NCI-H345 treated with DMSO at 0.1 percent for 48 hours (cell line): ENCODE results near the gene HERC2.
"Not testable (repeated sequence)": the region's sequence is repeated elsewhere in the genome, so short reads cannot be mapped to it uniquely, and the experiment has no call there.

Source experiments
- DNase-seq: peaks from one replicate; lab custom pipeline; 2025; ENCODE audit not compliant: unreplicated experiment; lab: John Stamatoyannopoulos, UW

The HERC2 gene

DNA sequence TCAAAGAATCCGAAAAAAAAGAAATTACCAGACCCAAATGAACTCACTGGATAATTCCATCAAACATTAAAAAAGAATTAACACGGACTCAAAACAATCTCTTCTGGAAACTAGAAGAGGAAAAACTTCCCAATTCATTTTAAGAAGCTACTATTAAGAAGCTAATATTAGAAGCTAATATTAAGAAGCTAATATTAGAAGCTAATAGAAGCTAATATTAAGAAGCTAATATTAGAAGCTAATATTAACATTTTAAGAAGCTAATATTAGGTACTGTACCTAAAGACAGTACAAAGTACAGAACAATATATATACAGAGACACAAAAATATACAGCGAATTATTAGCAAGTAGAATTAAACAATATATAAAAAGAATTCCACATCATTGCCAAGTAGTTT lies 35.9 kb downstream of the HERC2 start:
- no peak for DNase-seq

DNA sequence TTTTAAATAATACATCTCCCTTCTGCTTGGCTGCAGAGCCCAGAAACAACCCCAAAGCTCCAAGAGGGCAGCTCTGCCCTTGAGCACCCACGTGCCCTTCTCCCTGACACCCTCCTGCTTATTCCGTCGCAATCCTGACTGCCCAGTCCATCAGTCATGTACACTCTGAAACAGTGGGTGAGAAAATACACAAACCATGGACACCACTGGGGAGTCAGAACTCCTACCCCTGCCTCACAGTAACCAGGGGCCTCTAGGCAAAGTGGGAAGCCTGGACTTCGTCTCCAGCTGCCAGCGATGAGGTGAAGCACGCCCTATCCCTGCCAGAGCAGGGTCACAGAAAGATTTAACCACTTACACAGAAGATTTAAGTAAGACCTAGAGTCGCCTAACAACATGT lies 40.1 kb downstream of the HERC2 start:
- DNase-seq = no peak

DNA sequence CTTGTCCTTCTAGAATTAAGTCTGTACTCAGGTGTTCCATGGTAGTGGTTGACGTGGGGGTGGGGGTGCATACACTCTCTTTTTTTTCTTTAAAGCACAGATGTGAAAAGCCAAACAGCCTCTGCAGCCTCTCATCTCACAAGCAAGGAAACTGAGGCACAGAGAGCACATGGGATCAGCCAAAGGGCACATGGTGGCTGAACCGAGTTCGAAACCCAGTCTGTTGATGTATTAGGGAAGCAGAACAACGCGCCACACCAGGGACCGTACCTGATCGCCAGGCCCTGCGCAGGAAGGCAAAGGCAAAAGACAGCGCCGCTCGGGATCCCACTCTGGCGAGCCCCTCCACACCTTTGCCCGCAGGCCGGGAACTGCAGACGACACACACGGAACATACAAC lies 47.3 kb downstream of the HERC2 start:
- no peak for DNase-seq

DNA sequence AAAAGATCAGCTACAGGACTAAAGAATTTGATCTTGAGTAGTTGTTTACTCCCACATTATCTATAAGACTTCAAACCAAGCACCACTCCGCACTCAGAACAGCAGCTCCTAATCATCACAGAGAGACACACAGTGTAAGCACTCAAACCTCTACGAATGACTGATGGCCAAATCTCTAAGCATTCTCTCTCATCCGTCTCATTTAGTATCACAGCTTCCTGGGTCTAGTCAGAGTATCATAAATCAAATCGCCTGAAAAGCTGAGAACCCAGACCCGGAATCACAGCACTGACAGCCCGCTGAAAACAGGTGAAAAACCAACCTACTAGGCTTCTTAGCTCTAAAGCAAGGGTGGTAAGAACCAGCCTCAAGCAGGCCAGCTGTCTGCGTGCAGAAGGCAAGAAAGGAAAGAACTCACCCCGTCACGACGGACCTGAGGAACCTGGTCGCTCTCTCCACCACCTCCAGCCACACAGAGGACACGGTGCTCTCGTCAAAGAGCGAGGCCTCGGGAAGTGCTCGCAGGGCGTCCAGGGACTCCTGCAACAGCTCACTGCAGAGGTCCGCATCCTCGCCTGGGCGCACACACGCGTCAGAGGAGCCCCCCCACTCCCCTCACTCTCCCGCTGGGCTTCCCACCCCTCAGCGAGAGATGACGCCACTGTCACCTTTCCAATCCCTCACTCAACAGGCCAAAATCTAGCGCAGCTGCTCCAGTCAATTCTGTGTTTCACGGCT lies 47.9 kb downstream of the HERC2 start:
- DNase-seq = no peak

DNA sequence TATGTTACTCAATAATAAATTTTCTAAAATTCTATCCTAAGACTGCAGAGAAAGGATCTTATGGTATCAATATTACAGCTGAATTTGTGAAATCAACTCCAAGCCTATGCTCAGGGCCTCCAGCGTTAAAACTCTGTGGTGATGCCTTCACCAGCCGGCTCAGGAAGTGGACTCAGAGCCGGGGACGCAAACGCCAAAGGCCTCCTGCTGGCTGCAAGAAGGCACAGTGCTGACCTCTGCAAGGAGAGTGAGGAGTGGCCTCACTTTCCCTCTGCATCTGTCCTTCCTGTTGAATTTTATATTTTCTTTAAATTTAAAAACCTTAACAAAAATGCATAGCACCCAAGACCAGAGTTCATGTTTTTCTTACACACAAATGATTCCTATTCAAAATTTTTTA lies 48.5 kb downstream of the HERC2 start:
- no peak for DNase-seq

DNA sequence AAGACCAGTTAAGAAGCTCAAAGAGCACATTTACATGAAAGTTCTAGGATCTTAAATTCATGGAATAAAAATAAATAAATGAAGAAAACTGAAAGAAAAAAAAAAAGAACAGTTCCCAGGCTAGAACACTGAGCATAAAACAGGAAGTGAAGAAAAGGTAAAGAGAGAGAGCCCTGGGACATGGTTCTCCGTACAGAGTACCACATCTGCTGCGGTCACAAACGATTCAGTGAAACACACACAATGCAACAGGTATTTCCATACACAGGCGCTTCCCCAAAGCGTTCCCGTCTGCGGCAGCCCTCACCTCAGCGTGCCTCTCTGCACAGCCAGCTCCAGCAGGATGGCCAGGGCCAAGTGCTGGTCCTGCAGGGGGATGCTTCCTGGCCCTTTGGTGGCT lies 49.4 kb downstream of the HERC2 start:
- no peak for DNase-seq

DNA sequence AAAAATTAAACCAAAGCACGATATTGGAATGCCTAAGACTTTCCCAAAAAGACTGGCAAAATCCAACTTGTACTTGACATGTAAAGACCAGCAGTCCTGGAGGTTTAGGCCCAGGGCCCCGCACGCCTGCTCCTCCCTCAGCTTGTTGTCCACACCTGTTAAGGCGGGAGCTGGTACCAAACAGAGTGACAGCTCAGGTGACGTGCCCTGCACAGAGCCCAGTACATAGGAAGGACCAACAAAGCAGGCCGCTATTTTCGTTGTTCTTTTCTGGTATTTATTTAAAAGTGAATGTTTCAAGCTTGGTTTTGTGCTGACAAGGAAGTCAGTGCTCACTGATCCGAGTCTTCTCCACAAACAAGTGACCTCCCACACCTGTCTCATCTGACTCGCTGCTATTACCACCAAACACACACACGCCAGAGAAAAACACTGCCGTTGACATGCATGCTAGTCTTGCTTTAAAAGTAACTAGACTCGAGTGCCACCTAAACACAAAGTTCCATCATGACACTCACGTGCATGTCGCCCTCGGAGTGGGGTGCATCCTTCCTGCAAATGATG lies 50.2 kb downstream of the HERC2 start:
- no peak for DNase-seq

DNA sequence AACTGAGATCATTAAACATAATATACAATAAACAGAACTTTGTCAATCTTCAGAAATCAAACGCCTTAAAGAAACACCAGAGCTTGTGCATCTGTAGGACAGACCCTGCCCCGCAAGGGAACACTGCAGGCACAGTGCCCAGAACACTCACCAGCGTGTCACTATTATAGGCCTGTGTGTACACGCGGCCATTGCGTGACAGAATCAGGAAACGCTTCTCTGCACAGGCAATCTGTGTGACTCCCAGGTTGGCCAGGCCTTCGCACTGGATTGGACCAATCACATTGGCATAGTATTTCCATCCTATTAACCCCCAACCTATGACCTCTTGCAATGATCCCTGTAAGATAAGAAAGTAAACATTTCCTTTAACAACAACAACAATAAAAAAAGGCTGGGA lies 52.9 kb downstream of the HERC2 start:
- no peak for DNase-seq

DNA sequence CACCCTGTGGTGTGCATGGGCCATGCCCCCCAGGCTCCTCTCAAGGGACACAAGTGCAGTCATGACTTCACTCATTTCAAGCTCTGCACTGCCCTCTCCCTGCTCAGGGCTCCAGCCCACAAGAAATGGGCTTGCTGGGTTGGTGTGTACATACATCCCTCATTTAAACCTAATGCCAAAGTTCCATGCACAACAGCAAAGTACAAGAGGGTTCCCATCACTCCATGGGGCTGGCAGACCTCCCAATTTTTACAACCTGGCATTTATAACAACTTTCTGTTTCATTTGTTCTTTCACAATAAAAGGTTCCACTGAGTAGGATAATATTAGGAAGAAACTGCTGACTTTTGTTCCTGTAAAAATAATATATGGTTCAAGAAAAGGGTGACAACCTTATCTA lies 54.3 kb downstream of the HERC2 start:
- no peak for DNase-seq

DNA sequence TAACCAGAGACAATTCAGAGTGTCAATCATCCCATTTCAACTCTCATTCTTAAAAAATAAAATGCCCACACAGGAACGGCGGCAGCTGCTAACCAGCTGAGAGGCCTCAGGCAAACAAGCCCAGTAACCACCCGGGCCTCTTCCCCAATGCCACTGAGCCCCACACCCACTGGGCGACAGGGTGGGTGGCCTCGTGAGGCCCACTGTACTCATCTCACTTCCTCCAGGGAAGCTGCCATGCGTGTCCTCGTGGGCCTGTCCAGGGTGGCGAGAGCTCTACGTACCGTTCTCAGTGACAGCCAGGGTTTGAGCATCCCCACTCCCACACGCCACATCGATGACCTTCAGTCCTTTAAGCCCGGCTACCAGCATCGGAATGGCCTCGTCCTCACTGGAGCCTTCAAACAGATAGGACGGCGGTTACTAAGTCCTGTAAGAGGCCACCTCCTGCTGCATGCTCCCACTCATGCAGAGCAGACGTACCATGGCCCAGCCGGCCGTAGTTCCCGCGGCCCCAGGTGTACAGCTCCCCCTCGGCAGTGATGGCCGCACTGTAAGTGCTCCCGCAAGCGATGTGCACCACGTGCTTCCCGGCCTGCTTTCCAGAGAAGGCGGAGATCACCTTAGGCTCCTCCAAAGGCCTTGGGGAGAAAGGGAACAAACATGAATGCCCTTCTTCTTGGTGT lies 56.5 kb downstream of the HERC2 start:
- DNase-seq = no peak

DNA sequence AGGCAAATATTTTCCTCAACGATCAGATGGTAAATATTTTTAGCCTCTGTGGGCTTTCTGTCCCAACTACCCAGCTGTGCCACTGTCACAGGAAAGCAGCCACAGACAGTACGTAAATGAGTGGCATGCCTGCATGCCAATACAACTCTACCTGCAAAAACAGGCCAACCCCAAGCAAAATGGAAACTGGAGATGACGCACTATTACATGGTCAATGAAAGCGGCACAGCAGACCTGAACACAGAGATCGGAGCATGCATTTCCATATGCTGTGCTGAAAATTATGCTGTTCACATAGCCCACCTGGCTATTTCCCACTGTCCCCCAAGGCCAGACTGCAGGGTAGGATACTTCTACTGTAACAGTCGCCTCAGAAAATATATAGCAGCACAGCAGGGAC lies 57.8 kb downstream of the HERC2 start:
- DNase-seq = no peak

DNA sequence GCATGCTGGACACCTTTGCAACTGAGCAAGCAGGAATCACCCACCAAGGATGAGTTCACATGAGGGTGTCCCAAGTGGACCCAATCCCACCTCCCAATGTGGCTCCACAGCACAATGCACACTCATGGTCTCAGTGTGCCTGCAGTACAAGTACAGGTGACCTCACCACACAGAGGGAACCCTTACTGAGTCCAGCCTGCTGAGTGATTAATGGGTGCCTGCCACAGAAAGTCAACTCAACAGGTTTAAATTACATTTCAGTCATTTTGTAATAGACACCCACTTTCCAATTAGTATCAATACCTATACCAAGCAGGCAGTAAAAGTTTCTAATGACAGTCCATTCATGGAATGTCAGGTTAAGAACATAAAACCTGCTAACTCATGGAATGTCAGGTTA lies 59.5 kb downstream of the HERC2 start:
- no peak for DNase-seq

DNA sequence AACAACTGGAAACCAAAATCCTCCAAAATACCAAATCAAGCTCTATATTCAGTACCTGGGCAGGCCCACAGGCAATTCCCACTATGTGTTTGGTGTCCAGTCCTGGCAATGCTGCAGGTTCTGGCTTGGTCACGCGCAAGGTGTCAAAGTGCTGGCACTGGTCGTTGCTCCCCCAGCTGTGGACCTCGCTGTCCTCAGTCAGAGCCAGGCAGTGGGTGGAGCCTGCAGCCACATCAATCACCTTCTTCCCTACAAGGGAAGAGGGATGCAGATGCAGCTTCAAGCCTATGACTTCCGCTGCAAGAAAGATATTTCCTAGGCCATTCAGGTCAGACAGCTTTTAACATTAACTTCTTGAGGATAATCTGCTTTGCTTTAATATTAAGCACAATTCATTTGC lies 61.3 kb downstream of the HERC2 start:
- DNase-seq = no peak

DNA sequence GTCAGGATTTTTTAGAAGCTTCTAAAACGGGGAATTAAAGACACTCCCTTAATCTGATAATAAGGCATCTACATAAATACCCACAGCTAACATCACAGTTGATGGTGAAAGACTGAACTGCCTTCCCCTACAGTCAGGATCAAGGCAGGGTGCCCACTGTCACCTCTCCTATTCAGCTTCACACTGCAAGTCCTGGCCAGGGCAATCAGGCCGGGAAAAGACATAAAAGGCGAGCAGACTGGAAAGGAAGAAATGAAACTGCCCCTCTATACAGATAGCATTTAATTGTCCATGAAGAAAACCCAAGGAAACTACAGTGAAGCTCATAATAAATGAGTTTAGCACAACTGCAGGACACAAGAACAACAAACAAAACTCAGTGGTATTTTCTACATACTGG lies 61.7 kb downstream of the HERC2 start:
- DNase-seq = no peak

DNA sequence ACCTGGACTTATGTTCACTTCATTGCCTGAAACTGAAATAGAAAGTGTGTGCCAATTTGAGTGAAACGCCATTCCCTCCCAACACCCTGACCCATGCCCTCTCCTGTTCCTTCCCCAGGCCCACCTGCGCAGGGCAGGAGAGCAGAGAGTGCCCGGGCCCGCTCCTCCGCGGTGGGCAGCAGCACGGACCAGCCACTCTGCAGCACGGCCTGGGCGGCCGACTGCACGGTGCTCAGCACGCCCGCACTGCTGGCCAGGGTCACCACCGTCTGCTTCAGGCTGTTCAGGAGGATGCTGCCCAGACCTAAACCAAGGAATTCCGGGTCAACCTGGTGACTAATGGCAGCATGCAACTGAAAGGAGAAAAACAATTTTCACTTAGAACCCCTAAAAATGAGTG lies 66.0 kb downstream of the HERC2 start:
- DNase-seq = no peak

DNA sequence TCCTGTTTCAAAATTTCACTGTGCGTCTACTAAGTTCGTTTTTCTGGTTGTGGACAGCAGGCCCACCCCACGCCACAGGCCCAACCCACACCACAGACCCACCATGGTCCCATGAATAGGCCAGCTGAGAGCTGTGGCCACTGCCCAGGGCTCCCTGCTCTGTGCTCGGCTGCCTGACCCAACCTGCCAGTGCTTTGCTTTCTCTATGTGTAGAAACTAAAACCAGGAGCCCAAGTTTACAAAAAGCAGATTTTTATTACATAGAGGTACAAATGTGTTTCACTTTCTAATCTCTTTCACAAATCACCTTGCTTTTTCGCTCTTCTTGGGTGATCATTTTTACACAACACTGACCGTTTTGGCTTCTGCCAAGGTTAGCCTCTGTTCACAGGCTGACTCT lies 69.1 kb downstream of the HERC2 start:
- no peak for DNase-seq

DNA sequence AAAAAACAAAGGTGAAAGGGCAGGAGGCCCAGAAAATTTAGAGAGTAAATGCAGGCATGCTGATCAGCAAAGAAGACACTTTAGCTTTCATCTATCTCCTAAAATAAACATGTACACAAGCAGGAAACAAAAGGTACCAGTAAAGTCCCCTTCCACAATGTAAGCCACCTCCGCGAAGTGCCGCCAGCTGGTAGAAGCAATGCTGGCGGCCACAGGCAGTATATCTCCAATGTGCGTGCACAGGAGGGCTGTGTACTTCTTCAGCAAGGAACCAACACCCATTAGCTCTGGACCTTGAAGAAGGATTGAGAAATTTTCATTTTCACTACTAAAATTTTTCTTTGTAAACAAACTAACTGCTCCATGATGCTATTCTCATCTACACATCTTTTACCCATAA lies 75.4 kb downstream of the HERC2 start:
- DNase-seq = peak; percentile 18

DNA sequence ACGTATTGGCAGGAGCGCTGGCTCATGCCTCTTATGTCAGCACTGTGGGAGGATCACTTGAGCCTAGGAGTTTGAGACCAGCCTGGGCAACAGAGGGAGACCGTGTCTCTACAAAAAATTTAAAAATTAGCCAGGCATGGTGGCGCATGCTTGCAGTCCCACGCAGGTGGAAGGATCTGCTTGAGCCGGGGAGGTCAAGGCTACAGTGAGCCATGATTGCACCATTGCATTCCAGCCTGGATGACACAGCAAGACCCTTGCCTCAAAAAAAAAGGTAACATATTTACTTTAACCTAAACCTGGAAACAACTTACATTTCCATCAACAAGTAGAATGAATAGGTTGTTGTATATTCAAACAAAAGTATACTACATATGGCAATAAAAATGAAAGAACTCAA lies 78.1 kb downstream of the HERC2 start:
- DNase-seq = no peak

DNA sequence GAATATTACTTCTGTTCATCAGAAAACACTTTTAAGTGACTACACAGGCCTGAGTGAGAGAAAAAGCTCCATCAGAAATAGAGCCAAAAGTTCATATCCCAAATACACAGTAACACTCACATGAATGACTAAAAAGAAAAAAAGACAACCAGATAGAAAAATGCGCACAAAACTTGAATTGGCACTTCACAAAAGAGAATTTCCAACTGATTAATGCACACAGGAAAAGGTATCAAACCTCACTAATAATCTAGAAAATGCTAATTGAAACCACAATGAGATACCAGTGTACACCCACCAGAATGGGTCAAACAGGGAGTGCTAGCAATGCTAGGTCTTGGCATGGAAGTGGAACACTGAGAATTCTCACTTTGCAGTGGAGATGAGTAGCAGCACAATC lies 78.6 kb downstream of the HERC2 start:
- no peak for DNase-seq

DNA sequence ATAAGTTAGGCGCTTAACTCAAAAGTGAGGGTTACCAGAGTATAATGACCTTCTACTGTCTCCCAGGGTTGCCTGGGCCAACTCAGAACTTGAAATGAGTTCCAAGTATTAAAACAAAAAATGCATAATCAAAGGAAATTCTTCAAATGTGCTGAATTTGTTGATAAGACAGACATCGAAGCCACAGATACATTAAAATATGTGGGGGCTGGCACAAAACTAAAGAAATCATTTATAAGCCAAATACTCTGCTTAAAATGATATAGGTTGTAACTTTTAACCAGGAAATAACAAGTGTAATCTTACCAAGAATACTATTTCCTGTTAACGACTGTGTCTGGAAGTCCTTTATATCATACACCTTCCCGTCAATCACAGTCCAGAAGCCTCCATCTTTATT lies 83.7 kb downstream of the HERC2 start:
- DNase-seq = not testable (repeated sequence)

DNA sequence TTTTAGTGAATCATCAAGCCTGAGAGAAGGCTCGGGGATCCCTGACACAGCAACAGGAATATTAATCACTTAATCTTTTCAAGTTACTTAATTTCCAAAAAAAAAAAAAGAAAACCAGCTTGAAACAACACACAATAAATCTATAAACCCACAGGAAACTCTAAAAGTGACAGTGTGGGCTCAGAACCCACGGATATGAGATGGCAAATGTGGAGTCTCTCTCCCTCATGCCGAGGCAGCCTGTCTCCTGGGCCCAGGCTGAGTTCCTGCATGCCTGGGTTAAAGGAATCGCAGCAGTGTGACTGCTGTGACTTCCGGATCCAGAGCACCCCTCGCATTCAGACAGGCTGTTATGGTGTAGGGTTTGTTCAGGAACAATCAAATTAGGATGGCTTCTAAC lies 90.2 kb downstream of the HERC2 start:
- DNase-seq = not testable (repeated sequence)

DNA sequence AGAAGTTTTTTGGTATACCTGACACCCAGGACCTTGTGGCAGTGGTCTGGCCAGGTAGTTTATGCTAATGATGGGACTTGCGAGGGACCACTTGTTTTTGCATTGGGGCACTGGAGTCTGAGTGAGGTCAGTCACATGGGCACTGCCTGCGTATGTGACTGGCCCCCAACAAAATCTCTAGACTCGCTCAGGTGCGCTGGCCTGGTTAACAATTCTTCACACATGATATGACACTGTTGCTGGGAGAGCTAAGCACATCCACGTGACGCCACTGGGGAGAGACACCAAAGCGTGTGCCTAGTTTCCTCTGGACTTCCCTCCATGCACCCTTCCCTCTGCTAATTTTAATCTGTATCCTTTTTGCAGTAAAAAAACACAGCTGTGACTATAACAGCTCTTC lies 90.6 kb downstream of the HERC2 start:
- DNase-seq = not testable (repeated sequence)
